NB4 (cell line): Measurements from ENCODE around the gene IPP.
A peak's percentile ranks its signal among the peaks of the same experiment; 100 is the strongest.

Source experiments
- DNase-seq: peaks from one replicate; pipeline ENCODE4 v3.0.0; 2010; ENCODE audit warnings: low read depth
- H3K4me3 ChIP-seq: one replicate; pipeline ENCODE4 v1.5.1; 2011; ENCODE audit warnings: mild to moderate bottlenecking, low read depth, low read length, moderate library complexity
- CTCF ChIP-seq: IDR thresholded peaks from one replicate; pipeline ENCODE4 v1.5.1; 2012; ENCODE audit warnings: low read depth, low read length
- MAX ChIP-seq: IDR thresholded peaks from 2 replicates; pipeline ENCODE4 v1.6.1; 2011; ENCODE audit warnings: low read depth, low read length
- MYC ChIP-seq: IDR thresholded peaks from 2 replicates; pipeline ENCODE4 v1.6.1; 2011; ENCODE audit warnings: low read depth, low read length
- POLR2A ChIP-seq: IDR thresholded peaks from 2 replicates; pipeline ENCODE4 v1.6.1; 2011; ENCODE audit warnings: mild to moderate bottlenecking; ENCODE audit not compliant: insufficient read length; ENCODE audit errors: extremely low read depth

IPP gene

DNA sequence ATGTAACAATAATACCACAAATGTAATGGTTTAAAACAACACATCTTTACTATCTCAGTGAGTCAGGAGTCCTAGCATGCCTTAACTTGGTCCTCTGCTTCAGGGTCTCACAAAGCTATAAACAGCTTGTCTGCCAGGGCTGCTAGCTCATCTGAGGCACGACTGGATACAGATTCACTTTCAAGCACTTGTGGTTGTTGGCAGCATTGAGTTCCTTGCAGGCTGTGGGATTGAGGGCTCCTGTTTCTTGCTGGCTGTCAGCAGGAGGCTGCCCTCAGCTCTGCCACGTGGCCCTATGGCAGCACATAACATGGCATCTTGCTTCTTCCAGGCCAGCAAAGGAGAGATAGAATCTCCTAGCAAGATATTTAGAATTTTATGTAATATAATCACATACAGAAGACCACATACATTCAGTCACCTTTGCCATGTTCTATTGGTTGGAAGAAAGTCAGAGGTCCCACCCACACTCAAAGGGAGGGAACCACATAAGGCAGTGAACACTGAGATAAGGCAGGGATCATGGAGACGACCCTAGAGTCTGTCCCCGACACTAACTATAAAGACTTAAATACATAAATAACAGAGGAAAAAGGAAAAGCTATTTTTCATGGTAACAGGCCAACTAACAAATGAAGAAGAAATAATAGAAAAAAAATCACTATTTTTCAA, 18.9 kb upstream of the IPP start:
- DNase-seq = peak; percentile 16
- TF ChIP-seq MYC (no peak), CTCF (no peak), MAX (peak; percentile 55; the same call in 1 of the 2 replicates), POLR2A (no peak)
- no peak overlapping the region for H3K4me3 ChIP-seq

DNA sequence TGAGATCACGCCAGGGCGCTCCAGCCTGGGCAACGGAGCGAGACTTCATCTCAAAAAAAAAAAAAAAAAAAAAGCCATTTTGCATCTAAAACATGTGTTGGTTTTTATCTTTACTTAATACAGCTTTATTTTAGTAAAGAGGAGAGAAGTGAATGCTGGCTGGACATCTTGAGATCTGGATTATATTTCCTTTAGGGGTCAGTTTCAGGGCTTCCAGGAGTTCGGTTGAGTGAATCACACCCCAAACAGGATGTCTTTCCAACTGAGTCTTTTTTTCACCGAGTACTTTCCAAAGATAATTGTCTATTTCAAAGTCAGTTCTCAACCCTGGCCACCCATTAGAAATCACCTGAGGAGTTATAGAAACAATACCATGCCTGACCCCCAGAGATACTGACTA, 16.6 kb upstream of the IPP start:
- no peak for DNase-seq
- no peak overlapping the region for H3K4me3 ChIP-seq
- TF ChIP-seq MYC (no peak), CTCF (no peak), MAX (no peak)

- no peak overlapping the region for H3K4me3 ChIP-seq
- DNase-seq = peak; percentile 45
- TF ChIP-seq POLR2A (no peak), MYC (no peak), CTCF (no peak), MAX (no peak)
These were observed 15.7 kb upstream of the IPP start for GRCh38 chr1:45765999-45766792.

DNA sequence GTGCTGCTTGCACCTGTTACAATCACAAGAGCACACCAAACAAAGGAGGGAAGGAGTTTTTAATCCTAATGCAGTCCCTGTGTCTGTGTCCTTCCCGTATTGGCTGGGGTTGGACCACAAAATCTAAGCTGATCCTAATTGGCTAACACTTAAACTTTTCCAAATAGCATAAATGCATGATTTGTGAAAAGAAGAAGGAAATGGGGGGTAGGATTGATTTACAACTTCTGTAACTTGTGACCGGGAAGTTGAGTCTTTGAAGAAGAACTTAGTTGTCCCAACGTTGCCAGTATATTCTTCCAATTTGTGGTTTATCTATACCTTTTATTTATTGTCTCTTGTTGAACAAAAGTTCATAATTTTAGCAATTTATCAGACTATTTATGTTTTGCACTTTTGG, 11.8 kb upstream of the IPP start:
- H3K4me3 ChIP-seq = no peak overlapping the region
- DNase-seq = no peak
- TF ChIP-seq POLR2A = no peak
- TF ChIP-seq CTCF = no peak
- no peak for TF ChIP-seq MYC
- TF ChIP-seq MAX = no peak

DNA sequence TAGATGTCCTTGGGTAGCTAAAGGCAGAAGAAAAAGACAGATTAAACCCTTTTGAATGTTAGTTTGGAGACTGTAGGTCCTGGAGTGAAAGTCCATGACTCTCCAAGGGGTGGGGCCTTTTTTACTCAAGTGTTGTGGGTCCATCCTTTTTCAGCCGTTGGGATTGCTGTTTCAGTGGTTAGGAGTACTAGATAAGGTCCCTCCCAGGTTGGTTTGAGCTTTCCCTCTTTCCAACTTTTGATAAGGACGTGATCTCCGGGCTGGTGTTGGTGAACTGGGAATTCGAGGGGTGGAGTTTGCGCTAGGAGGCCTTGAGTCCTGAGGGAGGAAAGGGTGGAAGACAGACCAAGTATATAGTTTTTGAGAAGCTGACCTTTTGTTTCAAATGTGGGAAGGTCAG, 5.2 kb upstream of the IPP start:
- no peak for TF ChIP-seq POLR2A
- TF ChIP-seq CTCF = no peak
- TF ChIP-seq MAX = no peak
- no peak for TF ChIP-seq MYC
- H3K4me3 ChIP-seq = no peak overlapping the region
- DNase-seq = no peak
